Heart left ventricle (tissue), 13 donors: ENCODE results near the gene CFTR.

ENCODE experiments used
- CTCF ChIP-seq, 12 donors: fragments of 200-600 bp; sonication (generic) in 4 of 12; IDR thresholded peaks; one replicate each; pipeline versions ENCODE4 v1.5.0 to v1.8.0; 2018 to 2022; ENCODE audit warnings: antibody characterized with exemption in 12 of 12, mild to moderate bottlenecking in 5 of 12
- POLR2A ChIP-seq, 2 donors: fragments of 450-650 bp; IDR thresholded peaks; one replicate each; pipeline ENCODE4 v1.6.1; 2017; ENCODE audit warnings: antibody characterized with exemption in 2 of 2, mild to moderate bottlenecking in 2 of 2, moderate library complexity in 2 of 2
- donor health status: ischemic (EF 13 %, LVEDD 7.1; RV severe dilation, severe dysfunction).
- donor health status: DM: no; HTN: yes; CAD: no.
- donor health status: DM: no; HTN: no; CAD: no.
- donor health status: ischemic (EF 25% LVEDD 6.9; RV normal size, moderate dysfunction).
- donor health status: ischemic (EF 25% LVEDD 5.7; RV mildly dilated, moderate dysfunction).
- donor health status: ischemic (EF 35%, LVEDD 5.7; RV mildly dilated, moderate dysfunction).
- donor health status: nonischemic (EF 11% LVEDD 7.7; RV severe dilation, severe dysfunction).
- donor health status: DM: yes; HTN: yes; CAD: no.
- donor health status: PGD.
- donor health status: ischemic (EF 29% LVEDD 5.4; RV normal size, mild dysfunction).
- donor health status: nonischemic (EF 23%, LVEDD 6.1; RV moderate dilation, normal function).

GRCh38 chr7:117581424-117581823, 101.6 kb downstream of the CFTR start:
- TF ChIP-seq CTCF (IDR thresholded peaks at IDR 0.05) (no peak), POLR2A (IDR thresholded peaks at IDR 0.05) (no peak)
